Left kidney (tissue), 2 donors: ENCODE results near the gene LUZP2. TPM values are rescaled to one million over a fixed set of nuclear protein-coding genes. Genes with fewer than 3 reads are reported as not detected.

ENCODE experiments used
- DNase-seq: peaks from one replicate; pipeline ENCODE4 v3.0.0-alpha.2; 2013
- polyA plus RNA-seq: library from polyadenylated mRNA; unstranded; fragments of 120-200 nt; gene quantifications from one replicate; pipeline ENCODE4 v1.2.1, GENCODE V29; 2013; ENCODE audit not compliant: insufficient read length

Gene LUZP2
- polyA plus RNA-seq, 1 donor, result 1.7 TPM

DNA sequence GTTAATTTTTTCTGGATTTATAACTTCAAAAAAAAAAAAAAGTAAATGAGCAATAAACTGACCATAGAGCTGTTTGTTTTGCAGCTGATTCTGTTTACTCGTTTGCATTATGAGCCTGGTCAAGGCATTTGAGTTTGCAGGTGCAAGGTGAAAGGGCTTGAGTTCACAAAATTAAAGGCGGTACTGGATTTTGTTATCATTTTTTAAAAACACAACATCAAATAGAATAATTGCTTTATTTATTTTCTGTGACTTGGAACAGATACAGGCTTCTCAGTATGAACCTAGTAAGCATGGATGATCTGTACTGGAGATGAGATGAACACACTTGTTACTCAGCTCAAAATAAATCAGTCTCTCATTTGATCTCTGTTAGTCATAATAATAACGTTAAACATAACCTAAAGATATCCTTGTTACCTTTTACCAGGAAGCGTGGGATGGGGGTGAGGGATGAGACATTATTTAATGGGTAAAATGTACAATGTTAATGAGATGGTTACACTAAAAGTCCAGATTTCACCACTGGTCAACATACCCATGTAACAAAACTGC is 137.8 kb downstream of the LUZP2 start:
- no peak for DNase-seq

DNA sequence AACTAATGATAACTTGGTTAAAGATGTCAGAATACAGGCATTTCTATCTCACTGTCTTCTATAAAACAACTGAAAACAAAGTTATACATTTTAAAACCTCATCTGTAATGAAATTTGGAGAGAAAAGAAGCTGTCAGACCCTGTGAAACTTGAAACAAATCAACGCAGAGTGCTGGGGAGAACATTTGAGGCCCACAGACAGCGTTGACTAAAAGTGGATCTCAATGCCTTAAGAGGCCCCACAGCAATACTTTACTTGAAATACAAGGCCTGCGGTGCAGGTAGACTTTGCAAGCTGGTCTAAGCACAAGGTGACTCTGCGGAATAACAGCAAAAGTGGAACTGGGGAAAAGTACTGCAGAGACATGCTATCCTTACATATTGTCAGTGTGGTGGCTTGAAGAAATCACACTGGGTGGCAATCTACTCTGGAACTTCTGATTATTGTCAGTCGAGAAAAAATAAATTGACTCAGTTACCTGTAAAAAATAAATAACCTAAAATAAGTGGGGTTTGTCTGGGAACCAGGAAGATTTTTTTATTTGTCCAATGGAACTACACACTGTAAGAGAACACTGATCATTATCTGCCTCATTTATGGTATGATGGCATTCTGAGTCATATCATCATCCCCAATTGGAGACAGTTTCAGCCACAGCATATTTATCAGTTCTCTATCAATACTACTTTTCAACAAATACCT is 138.9 kb downstream of the LUZP2 start:
- no peak for DNase-seq

DNA sequence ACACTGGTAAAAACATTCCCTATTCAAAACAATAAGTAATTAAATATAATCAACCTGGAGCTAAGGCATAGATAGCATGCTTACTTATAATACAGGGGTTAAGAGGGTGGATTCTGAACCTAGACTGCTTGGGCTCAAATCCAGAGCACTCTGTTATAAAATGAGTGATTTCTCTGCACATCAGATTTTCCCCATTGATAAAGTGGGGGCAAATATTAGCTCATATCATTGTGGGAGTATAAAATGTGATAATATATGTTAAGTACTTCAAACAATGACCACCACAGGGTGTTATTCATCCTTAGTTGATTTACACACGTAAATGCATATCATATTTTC is 139.4 kb downstream of the LUZP2 start:
- no peak for DNase-seq

- DNase-seq, result no peak
These were observed 140.7 kb downstream of the LUZP2 start for GRCh38 chr11:24637520-24637919.

DNA sequence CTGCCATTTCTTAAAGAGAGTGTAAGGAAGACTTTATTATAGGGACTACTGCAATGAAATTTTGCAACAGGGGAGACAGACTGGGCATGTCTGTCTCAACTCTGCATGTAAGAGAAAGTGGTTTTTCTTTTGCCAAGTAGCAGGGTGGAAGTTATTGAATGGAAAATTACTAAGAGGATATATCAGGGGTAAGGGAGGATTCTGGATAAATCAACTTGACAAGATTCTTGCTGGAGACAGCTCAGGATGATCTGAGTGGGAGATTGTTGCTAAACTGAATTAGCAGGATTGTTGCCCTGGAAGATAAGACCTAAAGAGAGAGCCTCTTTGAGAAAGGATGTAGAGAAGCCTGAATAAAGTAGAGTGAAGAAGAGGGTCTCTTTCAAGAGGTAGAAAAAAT is 145.8 kb downstream of the LUZP2 start:
- no peak for DNase-seq

DNA sequence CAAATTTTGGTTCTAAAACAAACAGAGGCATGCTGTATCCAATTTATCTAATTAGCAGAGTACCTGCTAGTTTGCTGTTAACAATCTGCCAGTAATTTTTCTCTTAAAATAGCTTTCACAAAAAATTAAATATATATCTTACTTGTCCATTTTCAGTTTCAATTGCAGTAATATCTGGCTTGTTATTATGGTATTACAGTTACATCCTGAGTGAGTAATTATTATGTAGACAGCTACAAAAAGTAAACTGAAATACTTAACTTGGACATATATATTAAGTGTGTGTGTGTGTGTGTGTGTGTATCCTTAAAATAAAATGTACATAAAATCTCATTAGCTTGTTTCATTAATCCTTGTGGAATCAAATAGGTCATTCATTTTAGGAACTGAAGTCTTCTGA is 148.7 kb downstream of the LUZP2 start:
- DNase-seq, result no peak

GRCh38 chr11:24651873-24652272 is 155.0 kb downstream of the LUZP2 start:
- DNase-seq, result no peak

- no peak for DNase-seq
These were observed 157.0 kb downstream of the LUZP2 start for GRCh38 chr11:24653901-24654300.

GRCh38 chr11:24661331-24661730 is 164.5 kb downstream of the LUZP2 start:
- DNase-seq, result no peak

- DNase-seq, result no peak
These were observed 167.5 kb downstream of the LUZP2 start for GRCh38 chr11:24664399-24664798.

DNA sequence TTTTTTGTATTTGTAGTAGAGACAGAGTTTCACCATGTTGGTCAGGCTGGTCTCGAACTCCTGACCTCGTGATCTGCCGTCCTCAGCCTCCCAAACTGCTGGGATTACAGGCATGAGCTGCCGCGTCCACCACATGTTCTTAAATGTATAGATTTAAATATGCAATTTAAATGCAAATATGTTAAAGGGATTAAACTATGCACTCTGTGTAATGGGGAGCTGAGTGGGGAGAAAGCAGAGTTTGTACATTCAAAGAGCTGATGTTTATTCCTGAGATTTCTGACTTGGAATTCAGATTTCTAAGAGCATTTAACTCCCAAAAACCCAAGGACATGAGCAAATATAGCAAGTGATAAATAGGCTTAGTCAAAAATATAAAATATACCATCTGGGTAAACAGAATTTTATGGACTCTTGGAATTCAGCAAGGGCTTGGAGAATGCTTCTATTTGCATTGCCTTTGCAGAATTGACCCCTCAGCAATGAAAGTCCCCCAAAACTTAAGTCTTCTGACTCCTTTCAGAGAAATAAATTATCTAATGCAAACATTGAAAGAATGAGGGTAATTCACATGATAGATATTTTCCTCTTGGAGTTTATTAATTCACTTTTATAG is 170.6 kb downstream of the LUZP2 start:
- DNase-seq, result no peak

- no peak for DNase-seq
These were observed 182.0 kb downstream of the LUZP2 start for GRCh38 chr11:24678703-24679348.

DNA sequence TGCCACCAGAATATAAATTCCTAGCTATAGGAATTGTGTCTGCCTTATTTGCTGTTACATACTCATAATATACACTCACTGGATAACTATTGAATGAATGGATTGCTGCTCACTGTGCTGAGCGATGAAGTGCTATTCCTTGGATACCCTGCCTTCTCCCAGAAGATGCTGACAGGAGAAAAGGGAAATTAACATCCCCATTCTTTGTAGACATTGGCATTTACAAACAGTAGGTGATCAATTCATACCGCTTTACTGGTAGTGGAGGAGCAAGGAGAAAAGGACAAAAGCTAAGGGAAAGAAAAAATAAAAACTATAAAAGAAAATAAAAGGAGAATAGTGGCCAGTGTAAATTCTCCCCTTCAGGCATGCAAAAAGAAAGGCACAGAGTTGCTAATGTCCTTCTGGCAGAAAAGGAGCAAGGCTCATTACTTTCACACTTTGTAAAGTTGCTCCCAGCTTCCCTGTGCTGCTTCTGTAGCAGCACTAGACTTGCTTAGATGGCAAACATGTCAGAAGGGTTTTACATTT is 183.0 kb downstream of the LUZP2 start:
- no peak for DNase-seq

GRCh38 chr11:24683583-24683982 is 186.7 kb downstream of the LUZP2 start:
- no peak for DNase-seq

GRCh38 chr11:24685821-24686220 is 189.0 kb downstream of the LUZP2 start:
- DNase-seq, result no peak

- DNase-seq, result no peak
These were observed 190.8 kb downstream of the LUZP2 start for GRCh38 chr11:24687531-24688147.

DNA sequence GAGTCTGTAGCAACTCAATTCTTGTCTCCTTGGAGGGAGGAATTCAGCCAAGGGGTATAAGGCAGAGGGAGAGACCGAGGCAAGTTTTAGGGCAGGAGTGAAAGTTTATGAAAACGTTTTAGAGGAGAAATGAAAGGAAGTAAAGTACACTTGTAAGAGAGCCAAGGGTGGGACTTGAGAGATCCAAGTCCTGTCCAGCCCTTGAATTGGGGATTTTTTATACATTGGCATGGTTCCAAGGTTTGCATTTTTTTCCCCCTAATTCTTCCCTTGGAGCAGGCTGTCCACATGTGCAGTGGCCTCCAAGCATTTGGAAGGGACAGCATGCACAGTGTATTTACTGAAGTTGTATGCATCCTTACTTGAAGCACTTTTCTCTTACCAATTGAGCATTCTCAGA is 192.1 kb downstream of the LUZP2 start:
- no peak for DNase-seq

GRCh38 chr11:24697522-24698111 is 200.8 kb downstream of the LUZP2 start:
- DNase-seq, result no peak

DNA sequence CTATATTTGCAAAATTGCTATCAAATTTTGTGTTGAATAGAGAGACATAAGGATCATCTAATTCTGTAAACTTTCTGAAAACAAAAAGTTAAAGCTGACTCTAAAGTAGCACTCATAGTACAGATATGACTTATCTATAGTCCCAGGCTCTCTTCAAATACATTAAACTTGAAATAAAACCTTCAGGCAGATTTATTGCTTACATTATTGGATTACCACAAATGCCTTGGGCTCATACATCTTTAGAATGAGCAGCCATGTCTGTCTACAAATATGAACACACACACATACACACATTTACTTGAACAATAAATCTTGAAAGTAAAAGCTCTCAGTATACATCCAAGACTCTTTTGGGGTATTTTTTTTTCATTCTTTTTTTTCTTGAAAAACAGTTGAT is 207.9 kb downstream of the LUZP2 start:
- DNase-seq, result no peak

GRCh38 chr11:24705474-24705873 is 208.6 kb downstream of the LUZP2 start:
- no peak for DNase-seq

GRCh38 chr11:24708616-24709015 is 211.8 kb downstream of the LUZP2 start:
- DNase-seq, result no peak

DNA sequence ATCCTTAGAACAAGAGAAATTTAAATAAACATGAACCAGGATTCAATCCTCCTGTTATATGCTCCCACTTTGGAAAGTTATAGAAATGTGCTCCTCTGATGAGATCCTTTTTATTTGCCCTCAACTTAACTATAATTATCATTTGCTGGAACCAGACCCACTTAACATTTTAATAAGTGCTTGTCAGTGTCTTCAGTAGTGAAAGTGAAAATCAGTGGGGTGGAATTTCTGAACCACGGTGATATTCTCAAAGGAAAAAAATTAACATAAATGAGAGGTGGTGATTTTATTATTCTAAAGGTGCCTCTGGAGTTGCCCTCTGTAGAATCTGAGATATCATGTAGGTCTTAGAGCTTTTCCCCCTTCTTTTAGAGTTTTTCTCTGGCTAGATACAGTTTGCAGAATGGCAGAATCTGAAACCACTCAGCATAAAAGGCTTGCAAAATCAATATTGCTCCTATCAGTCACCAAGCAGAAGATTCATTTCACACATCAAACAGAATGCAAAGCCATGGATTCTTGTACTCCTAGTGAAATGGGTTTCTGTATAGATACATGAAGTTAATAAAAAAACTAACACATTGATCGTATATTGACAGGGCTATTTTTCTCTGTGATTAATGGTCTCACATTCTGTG is 213.2 kb downstream of the LUZP2 start:
- DNase-seq, result no peak
